ENCODE results near the gene WDFY4. TPM values are rescaled to one million over a fixed set of nuclear protein-coding genes. Genes with fewer than 3 reads are reported as not detected.

Gene WDFY4
- total and polyA plus RNA-seq, 2 of the 4 experiments (the other 2 are of a cell fraction): not detected

- Histone ChIP-seq H4K5ac (ENCODE audit: low read depth, low read length) (no peak overlapping the region), H3K4me3 (ENCODE audit: insufficient read depth, low read depth, low read length) (no peak overlapping the region), H3K36me3 (ENCODE audit: control insufficient read depth, insufficient read depth, low read length) (no peaks in the 10 kb centered on the region), H2BK5ac (ENCODE audit: low read depth, low read length, poor library complexity, severe bottlenecking) (no peak overlapping the region), H3K18ac (ENCODE audit: low read depth, low read length) (no peak overlapping the region), H4K91ac (ENCODE audit: insufficient read depth, low read depth, low read length) (no peak overlapping the region), H3K79me1 (ENCODE audit: low read depth in 1 of 2, low read length in 2 of 2) (no peaks in the 10 kb centered on the region), H3K27ac (ENCODE audit: insufficient read depth, low read length) (no peak overlapping the region), H2AK5ac (ENCODE audit: low read depth, low read length) (no peak overlapping the region), H3K9me1 (ENCODE audit: insufficient read depth, low read length) (no peaks in the 10 kb centered on the region), H3K9ac (ENCODE audit: low read depth, low read length) (no peak overlapping the region), H3K4me2 (ENCODE audit: low read depth, low read length) (no peak overlapping the region), H2AK9ac (replicated peaks; ENCODE audit: low read depth, low read length, poor library complexity) (no peak overlapping the region), H2AFZ (replicated peaks; ENCODE audit: low read length, poor library complexity) (no peak overlapping the region), H3K4ac (ENCODE audit: low read depth, low read length) (no peak overlapping the region), H4K20me1 (ENCODE audit: insufficient read depth, low read length) (no peaks in the 10 kb centered on the region), H3K56ac (ENCODE audit: extremely low read depth, insufficient read depth, low read length) (no peak overlapping the region), H4K8ac (ENCODE audit: low read depth in 2 of 2, low read length in 2 of 2) (no peak overlapping the region), H3K4me1 (ENCODE audit: control insufficient read depth, insufficient read depth, low read length) (no peaks in the 10 kb centered on the region), H3K23ac (ENCODE audit: low read depth, low read length) (no peak overlapping the region), H3K9me3 (ENCODE audit: control insufficient read depth, insufficient read depth, low read length) (peaks cover 3% of the 10 kb centered on the region), H3K27me3 (ENCODE audit: control insufficient read depth, insufficient read depth, low read length) (peaks cover 26% of the 10 kb centered on the region), H3K14ac (replicated peaks; ENCODE audit: low read depth, low read length) (no peak overlapping the region), H2BK20ac (ENCODE audit: low read depth, low read length) (no peak overlapping the region), H2BK15ac (ENCODE audit: low read depth, low read length) (no peak overlapping the region), H2BK120ac (ENCODE audit: low read depth, low read length) (no peak overlapping the region)
- no peak for DNase-seq
- dilution Hi-C loops (cut with HindIII; ENCODE audit: low sequenced_read_pairs, unreplicated experiment) (no loop called here), intact Hi-C loops (cut with micrococcal nuclease) (loop anchor here (10.0 kb wide), 1 partner anchor 307 kb away; no protein-coding TSS in a partner anchor), in situ Hi-C loops (cut with MboI; ENCODE audit: low sequenced_read_pairs) (no loop called here)
- BruUV-seq (replicated peaks): no TSS peak
- ChIA-PET POLR2A (ENCODE audit: unreplicated experiment) (no interaction called here), CTCF (no interaction called here)
- WGBS, 2 experiments (ENCODE audit: extremely low coverage in 2 of 2, insufficient read length in 1 of 2): no CpG with 5 or more reads among the region's 8 CpGs
- TF ChIP-seq MAZ (IDR thresholded peaks at IDR 0.05; ENCODE audit: borderline replicate concordance, low read depth, low read length): no peak
- no peak for TF ChIP-seq POLR2A (IDR thresholded peaks at IDR 0.05; ENCODE audit: low read depth, low read length)
- no peak for TF ChIP-seq CTCF (conservative IDR thresholded peaks at IDR 0.05; ENCODE audit: low read depth, low read length)
- TF ChIP-seq CEBPB (IDR thresholded peaks at IDR 0.05; ENCODE audit: low read depth, low read length): no peak
- TF ChIP-seq FOS (IDR thresholded peaks at IDR 0.05; ENCODE audit: low read depth, low read length): no peak
- TF ChIP-seq SMC3 (IDR thresholded peaks at IDR 0.05; ENCODE audit: low read depth, low read length): no peak
- no peak for TF ChIP-seq MXI1 (IDR thresholded peaks at IDR 0.05; ENCODE audit: borderline replicate concordance, low read depth, low read length)
- TF ChIP-seq RCOR1 (IDR thresholded peaks at IDR 0.05; ENCODE audit: insufficient replicate concordance, low read length): no peak
- ATAC-seq (ENCODE audit: low read depth): no peak
Measured at GRCh38 chr10:48667960-48668590, 16.6 kb upstream of the WDFY4 start.

Measured in IMR-90 (cell line).